B cell (primary cell): ENCODE data around the gene SGCA. TPM values are rescaled to one million over a fixed set of nuclear protein-coding genes. Genes with fewer than 3 reads are reported as not detected.

ENCODE experiments used
- ATAC-seq: fragments of 200-7000 bp; cut with Tn5 transposase; one replicate; pipeline ENCODE4 v1.10.0; 2021; ENCODE audit warnings: low read depth, mild to moderate bottlenecking, moderate number of reproducible peaks, moderate library complexity
- CTCF ChIA-PET: fragments of 350-600 bp; sonication (Branson Sonifier 250); formaldehyde crosslinking; loops from one replicate; lab custom pipeline; 2021; ENCODE audit warnings: antibody characterized with exemption, inconsistent platforms; lab: Charles Lee
- POLR2A ChIA-PET: fragments of 350-600 bp; sonication (Branson Sonifier 250); formaldehyde crosslinking; loops from one replicate; lab custom pipeline; 2021; ENCODE audit warnings: antibody characterized with exemption; lab: Charles Lee
- DNase-seq: peaks from one replicate; pipeline ENCODE4 v3.0.0; 2013
- H2AFZ ChIP-seq: 2 replicates; pipeline ENCODE4 v1.6.1; 2012; ENCODE audit warnings: mild to moderate bottlenecking, low read depth, low read length; ENCODE audit not compliant: insufficient read depth, poor library complexity, severe bottlenecking
- H3K27ac ChIP-seq, 2 donors: 1 replicate in 1 of 2; 2 replicates in 1 of 2; pipeline ENCODE4 v1.5.1; 2012 to 2013; ENCODE audit warnings: low read length in 2 of 2, mild to moderate bottlenecking in 2 of 2, moderate library complexity in 1 of 2
- H3K27me3 ChIP-seq, 4 experiments: fragments of 200-600 bp in 1 of 4; sonication (generic) in 1 of 4; replicated peaks in 1 of 4; 1 replicate in 2 of 4; 2 replicates in 2 of 4; pipeline versions ENCODE4 v1.6.1 to v1.7.0; 2013 to 2016; ENCODE audit warnings: low read length in 3 of 4, mild to moderate bottlenecking in 2 of 4, mixed read lengths in 1 of 4, moderate library complexity in 1 of 4; ENCODE audit not compliant: insufficient read depth in 4 of 4, control insufficient read depth in 3 of 4; ENCODE audit errors: control extremely low read depth in 1 of 4
- H3K36me3 ChIP-seq, 2 experiments: replicated peaks in 1 of 2; 1 replicate in 1 of 2; 2 replicates in 1 of 2; pipeline versions ENCODE4 v1.6.1 to v1.7.1; 2013; ENCODE audit warnings: low read length in 1 of 2; ENCODE audit not compliant: insufficient read depth in 2 of 2, control insufficient read depth in 1 of 2; ENCODE audit errors: control extremely low read depth in 1 of 2, extremely low read depth in 1 of 2
- H3K4me1 ChIP-seq, 2 donors: fragments of 200-600 bp in 1 of 2; sonication (generic) in 1 of 2; 1 replicate in 1 of 2; 2 replicates in 1 of 2; pipeline versions ENCODE4 v1.5.1 to v1.6.1; 2013 to 2017; ENCODE audit warnings: low read length in 2 of 2; ENCODE audit not compliant: control insufficient read depth in 2 of 2, insufficient read depth in 2 of 2
- H3K4me2 ChIP-seq: replicated peaks from 2 replicates; pipeline ENCODE3; 2012; ENCODE audit warnings: mild to moderate bottlenecking, low read depth, low read length; ENCODE audit not compliant: poor library complexity, severe bottlenecking
- H3K4me3 ChIP-seq, 5 experiments: fragments of 200-600 bp in 1 of 5; sonication (generic) in 1 of 5; 1 replicate in 3 of 5; 2 replicates in 2 of 5; pipeline versions ENCODE4 v1.5.1 to v1.7.0; 2011 to 2016; ENCODE audit warnings: low read length in 4 of 5, mild to moderate bottlenecking in 4 of 5, low read depth in 2 of 5, control low read depth in 1 of 5, moderate library complexity in 1 of 5; ENCODE audit not compliant: insufficient read depth in 1 of 5; ENCODE audit errors: control extremely low read depth in 1 of 5, extremely low read depth in 1 of 5
- H3K79me2 ChIP-seq: fragments of 200-600 bp; sonication (generic); one replicate; pipeline ENCODE4 v1.6.0; 2016; ENCODE audit warnings: low read length; ENCODE audit not compliant: control insufficient read depth, insufficient read depth
- H3K9ac ChIP-seq: fragments of 200-600 bp; sonication (generic); 2 replicates; pipeline ENCODE4 v1.6.1; 2017; ENCODE audit warnings: mild to moderate bottlenecking, low read length, moderate library complexity
- H3K9me3 ChIP-seq, 3 donors: one replicate each; pipeline versions ENCODE4 v1.6.1 to v1.7.1; 2013; ENCODE audit warnings: low read length in 2 of 3; ENCODE audit not compliant: control insufficient read depth in 2 of 3, insufficient read depth in 1 of 3; ENCODE audit errors: control extremely low read depth in 1 of 3
- H4K20me1 ChIP-seq: 2 replicates; pipeline ENCODE4 v1.6.0; 2012; ENCODE audit warnings: mild to moderate bottlenecking, low read length; ENCODE audit not compliant: insufficient read depth, control insufficient read depth, poor library complexity, severe bottlenecking
- H3K27ac Mint-ChIP-seq: one replicate; pipeline ENCODE4 v1.8.0; 2021; ENCODE audit warnings: mixed read lengths
- H3K27me3 Mint-ChIP-seq: one replicate; pipeline ENCODE4 v1.8.0; 2021; ENCODE audit warnings: mixed read lengths
- H3K4me1 Mint-ChIP-seq: one replicate; pipeline ENCODE4 v1.8.0; 2021; ENCODE audit warnings: mixed read lengths
- H3K4me3 Mint-ChIP-seq: one replicate; pipeline ENCODE4 v1.8.0; 2021; ENCODE audit warnings: mixed read lengths
- H3K9me3 Mint-ChIP-seq: one replicate; pipeline ENCODE4 v1.8.0; 2022; ENCODE audit warnings: mixed read lengths; ENCODE audit not compliant: insufficient read depth
- CTCF ChIP-seq: fragments of 200-600 bp; IDR thresholded peaks from one replicate; pipeline ENCODE4 v1.8.0; 2022; ENCODE audit warnings: antibody characterized with exemption, mild to moderate bottlenecking
- EZH2 ChIP-seq: IDR thresholded peaks from 2 replicates; pipeline ENCODE4 v1.6.1; 2012; ENCODE audit warnings: borderline replicate concordance, low read depth, mild to moderate bottlenecking, moderate library complexity, low read length; ENCODE audit not compliant: insufficient read depth, poor library complexity, severe bottlenecking
- WGBS: methylation state at CpG from one replicate; pipeline ENCODE4 v1.1.5; 2013; ENCODE audit warnings: missing lambda C conversion rate; ENCODE audit not compliant: insufficient coverage; 5-methylcytosine and 5-hydroxymethylcytosine counted together
- intact Hi-C: fragments of 100-400 bp; cut with micrococcal nuclease; formaldehyde crosslinking; loops from one replicate; pipeline ENCODE4 v1.10.0; 2022
- polyA plus RNA-seq: library from polyadenylated mRNA; depleted of rRNA; stranded (reverse); fragments of >200 nt; gene quantifications from 2 replicates; pipeline ENCODE4 v1.2.3, GENCODE V29; 2012
- total RNA-seq, 2 donors: library from RNA; stranded (reverse); fragments of 120-200 nt in 1 of 2; gene quantifications; 1 replicate in 1 of 2; 2 replicates in 1 of 2; pipeline versions ENCODE4 v1.2.3 to v1.2.4, GENCODE V29; 2013 to 2022

Gene SGCA
- total and polyA plus RNA-seq, 2 donors (not counting 1 experiment from before 2014, with no cell fraction given): 4.4 to 4.5 TPM

GRCh38 chr17:50203086-50203485, 37.3 kb downstream of the SGCA start:
- no peak overlapping the region for H3K4me3 ChIP-seq
- intact Hi-C loops: no loop called here
- no peaks in the 10 kb centered on the region for H3K36me3 ChIP-seq
- H3K9me3 ChIP-seq: peaks cover 0 to 9% (median 0%) of the 10 kb centered on the region in 3 donors
- H3K27me3 ChIP-seq: peaks cover 0 to 51% (median 14%) of the 10 kb centered on the region in 4 experiments
- ChIA-PET CTCF (interaction anchor here (3.6 to 7.3 kb wide), 4 partner anchors 11 to 92 kb away, joined by 36 to 156 read pairs (median 55); no protein-coding TSS in a partner anchor), POLR2A (no interaction called here)
- ATAC-seq (no peak), DNase-seq (no peak)
- H2AFZ ChIP-seq: no peak overlapping the region
- H3K79me2 ChIP-seq: no peaks in the 10 kb centered on the region
- H3K27ac Mint-ChIP-seq: no peak overlapping the region
- no peaks in the 10 kb centered on the region for H4K20me1 ChIP-seq
- H3K9me3 Mint-ChIP-seq: no peaks in the 10 kb centered on the region
- no peak overlapping the region for H3K9ac ChIP-seq
- 97% methylated on average over 7 of the region's 14 CpGs for WGBS
- H3K4me2 ChIP-seq: no peak overlapping the region
- TF ChIP-seq CTCF (no peak), EZH2 (no peak)
- peaks cover 18 to 23% of the 10 kb centered on the region in 2 donors for H3K4me1 ChIP-seq
- peaks cover 28% of the 10 kb centered on the region for H3K4me1 Mint-ChIP-seq
- no peak overlapping the region for H3K4me3 Mint-ChIP-seq
- peaks cover 69% of the 10 kb centered on the region for H3K27me3 Mint-ChIP-seq
- H3K27ac ChIP-seq: no peak overlapping the region

- Histone ChIP-seq H3K27me3 (peaks cover 0 to 50% (median 16%) of the 10 kb centered on the region in 4 experiments), H3K4me2 (no peak overlapping the region), H2AFZ (no peak overlapping the region), H3K4me1 (peaks cover 18 to 23% of the 10 kb centered on the region in 2 donors), H3K9me3 (peaks cover 0 to 9% (median 0%) of the 10 kb centered on the region in 3 donors), H3K36me3 (no peaks in the 10 kb centered on the region), H3K79me2 (no peaks in the 10 kb centered on the region), H3K4me3 (no peak overlapping the region), H3K9ac (no peak overlapping the region), H3K27ac (no peak overlapping the region), H4K20me1 (no peaks in the 10 kb centered on the region)
- TF ChIP-seq CTCF (no peak), EZH2 (no peak)
- ChIA-PET POLR2A (no interaction called here), CTCF (interaction anchor here (0.9 to 7.3 kb wide), 3 partner anchors 8 to 91 kb away, joined by 3 to 156 read pairs (median 65); no protein-coding TSS in a partner anchor)
- ATAC-seq (no peak), DNase-seq (no peak)
- intact Hi-C loops: no loop called here
- Mint-ChIP-seq H3K9me3 (no peaks in the 10 kb centered on the region), H3K27me3 (peaks cover 69% of the 10 kb centered on the region), H3K4me3 (no peak overlapping the region), H3K4me1 (peaks cover 22% of the 10 kb centered on the region), H3K27ac (no peak overlapping the region)
- 70% methylated on average over 8 of the region's 13 CpGs for WGBS
These were observed 38.0 kb downstream of the SGCA start for GRCh38 chr17:50203604-50204345.
